HG03558 (cell line): ENCODE measurements around the gene ABITRAM.
"Not testable (repeated sequence)": the region's sequence is repeated elsewhere in the genome, so short reads cannot be mapped to it uniquely, and the experiment has no call there.

Source experiments
- ATAC-seq: cut with Tn5 transposase; IDR thresholded peaks from one replicate; pipeline ENCODE4 v1.9.1; 2021; ENCODE audit warnings: moderate number of reproducible peaks; ENCODE audit not compliant: unreplicated experiment; ENCODE audit errors: extremely low read depth

The ABITRAM gene, protein sequence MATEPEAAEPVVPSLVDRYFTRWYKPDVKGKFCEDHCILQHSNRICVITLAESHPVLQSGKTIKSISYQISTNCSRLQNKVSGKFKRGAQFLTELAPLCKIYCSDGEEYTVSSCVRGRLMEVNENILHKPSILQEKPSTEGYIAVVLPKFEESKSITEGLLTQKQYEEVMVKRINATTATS

DNA sequence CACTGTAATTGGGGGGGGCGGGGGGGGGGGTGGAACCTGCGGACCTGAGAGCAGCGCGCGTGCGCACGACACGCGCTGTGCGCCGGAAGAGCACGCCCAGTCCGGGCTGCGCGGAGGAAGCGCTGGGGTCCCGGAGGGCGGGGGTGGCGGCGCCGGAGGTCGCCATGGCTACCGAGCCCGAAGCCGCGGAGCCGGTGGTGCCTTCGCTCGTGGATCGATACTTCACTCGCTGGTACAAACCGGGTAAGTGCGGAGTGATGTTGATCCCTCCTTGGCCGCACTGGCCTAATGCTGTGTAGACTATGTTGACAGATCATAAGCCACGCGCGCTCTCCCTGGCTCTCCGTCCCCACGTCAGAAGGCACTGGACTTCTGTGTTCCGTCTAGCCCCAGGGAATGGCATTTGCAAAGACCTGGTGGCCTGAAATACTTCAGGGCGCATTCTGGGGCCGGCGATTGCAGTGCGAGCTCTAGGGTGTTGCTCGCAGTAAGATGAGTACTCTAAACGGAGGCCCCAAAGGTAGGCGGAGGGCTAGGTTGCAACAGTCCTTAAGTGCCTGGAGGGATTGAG, at the start of gene ABITRAM:
ABITRAM (plus strand) TSS at position 78 of the 571 bp plus-strand sequence; CDS start at position 165, 87 bp downstream.
- peak; percentile 49 for ATAC-seq

DNA sequence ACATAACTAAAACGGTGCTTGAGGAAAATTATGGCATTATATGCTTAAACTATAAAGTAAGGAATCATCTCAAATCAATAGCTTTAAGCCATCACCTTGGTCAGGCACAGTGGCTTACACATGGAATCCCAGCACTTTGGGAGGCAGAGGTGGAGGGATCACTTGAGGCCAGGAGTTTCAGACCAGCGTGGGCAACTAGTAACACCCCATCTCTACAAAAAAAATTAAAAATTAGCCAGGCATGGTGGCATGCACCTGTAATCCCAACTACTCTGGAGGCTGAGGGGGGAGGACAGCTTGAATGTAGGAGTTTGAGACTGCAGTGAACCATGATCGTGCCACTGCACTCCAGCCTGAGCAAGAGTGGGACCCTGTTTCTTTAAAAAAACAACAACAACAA, 49.5 kb upstream of the ABITRAM start:
- ATAC-seq, result no peak

DNA sequence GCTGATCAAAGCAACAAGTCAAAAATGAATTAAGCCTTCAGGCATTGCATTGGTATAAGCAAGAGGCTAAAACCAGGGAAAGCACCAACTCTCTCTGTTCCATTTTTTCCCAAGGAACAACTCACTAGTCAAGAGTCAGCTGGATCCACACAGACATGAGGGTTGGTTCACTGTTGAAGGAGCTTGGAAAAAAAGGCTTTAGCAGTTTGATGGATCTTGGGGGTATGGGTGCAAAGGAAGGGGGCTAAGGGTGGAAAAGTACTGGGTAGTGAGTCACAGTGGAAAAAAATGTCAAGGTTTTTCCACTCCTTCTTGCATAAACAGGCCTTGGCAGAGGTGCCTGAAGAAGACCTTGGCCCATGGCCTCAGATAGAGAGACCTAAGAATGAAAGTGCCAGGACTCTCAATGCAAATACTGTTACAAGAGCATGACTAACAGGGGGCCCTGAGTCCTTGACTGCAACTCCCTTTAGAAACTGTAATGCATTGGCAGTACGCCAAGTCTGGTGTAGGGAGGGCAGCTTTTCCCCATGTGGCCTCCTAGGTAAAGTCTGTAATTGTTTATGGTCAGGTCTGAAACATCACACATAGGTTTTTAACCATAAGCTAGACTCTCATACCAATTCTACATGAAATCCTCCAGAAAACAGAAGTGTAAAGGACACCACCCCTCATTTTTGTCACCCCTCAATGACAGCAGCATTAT, 48.4 kb upstream of the ABITRAM start:
- peak; percentile 93 for ATAC-seq

DNA sequence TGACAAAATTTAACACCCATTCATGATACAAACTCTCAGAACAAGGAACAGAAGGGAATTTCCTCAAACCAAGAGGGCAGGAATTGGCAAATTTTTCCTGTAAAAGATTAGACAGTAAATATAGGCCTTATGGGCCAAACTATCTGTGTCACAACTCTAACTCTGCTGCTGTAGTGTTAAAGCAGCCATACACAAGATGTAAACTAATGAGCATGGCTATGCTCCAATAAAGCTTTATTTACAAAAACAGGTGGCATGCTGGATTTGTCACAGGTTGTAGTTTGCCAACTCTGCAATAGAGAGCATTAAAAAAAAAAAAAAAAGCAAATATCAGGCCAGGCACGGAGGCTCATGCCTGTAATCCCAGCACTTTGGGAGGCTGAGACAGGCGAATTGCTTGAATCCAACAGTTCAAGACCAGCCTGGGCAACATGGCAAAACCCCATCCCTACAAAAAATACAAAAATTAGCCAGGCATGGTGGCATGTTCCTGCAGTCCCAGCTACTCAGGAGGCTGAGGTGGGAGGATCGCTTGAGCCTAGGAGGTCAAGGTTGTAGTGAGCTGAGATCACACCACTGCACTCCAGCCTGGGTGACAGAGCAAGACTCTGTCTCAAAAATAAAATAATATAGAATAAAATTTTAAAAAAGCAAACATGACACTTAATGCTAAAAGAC, 47.5 kb upstream of the ABITRAM start:
- not testable (repeated sequence) for ATAC-seq

DNA sequence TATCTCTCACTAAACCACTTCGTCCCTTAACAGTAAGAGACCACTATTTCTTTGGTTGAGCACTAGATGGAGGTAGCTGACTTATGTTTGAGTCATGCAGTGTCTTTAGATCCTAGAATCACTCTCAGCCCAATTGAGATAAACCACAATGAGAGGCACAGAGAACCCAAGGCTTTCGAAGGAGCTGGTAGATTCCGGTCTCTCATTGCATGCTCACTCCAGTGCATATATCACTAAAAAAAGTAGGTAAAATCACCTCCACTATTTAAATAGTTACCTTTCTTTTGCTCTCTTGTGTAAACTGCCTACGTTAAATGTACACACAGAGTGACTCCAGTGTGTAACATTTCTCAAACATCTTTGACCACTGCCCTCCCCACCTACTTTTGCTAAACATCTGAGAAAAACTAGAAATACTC, 44.5 kb upstream of the ABITRAM start:
- no peak for ATAC-seq

DNA sequence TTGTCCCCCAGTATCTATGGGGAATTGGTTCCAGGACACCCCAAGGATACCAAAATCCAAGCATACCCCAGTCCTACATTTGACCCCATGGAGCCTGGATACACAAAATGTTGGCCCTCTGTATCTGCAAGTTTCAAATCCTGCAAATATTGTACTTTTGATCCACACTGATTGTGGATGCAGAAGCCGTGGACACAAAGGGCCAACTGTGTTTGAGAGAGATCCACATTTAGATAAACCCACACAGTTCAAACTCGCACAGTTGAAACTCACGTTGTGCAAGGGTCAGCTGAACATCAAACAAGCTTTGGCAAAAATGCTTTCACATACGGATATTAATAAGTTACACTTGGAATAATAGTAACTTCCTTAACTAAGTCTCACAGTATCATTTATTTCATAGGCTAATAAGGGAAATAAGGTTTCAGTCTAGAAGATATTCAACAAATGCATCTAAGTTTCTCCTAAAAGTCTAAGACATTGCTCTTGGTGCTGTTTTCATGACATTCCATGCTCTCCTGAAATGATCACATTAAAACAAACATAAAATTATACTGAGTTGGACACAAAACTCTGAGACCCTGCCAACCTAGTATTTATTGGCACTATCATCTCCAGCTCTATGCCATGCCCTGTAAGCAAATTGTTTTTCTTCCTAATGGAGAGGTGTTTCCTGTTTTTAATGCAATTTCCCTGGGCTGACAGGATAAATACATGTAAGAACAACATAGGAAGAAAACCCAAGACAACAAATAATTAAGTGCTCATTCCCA, 39.8 kb upstream of the ABITRAM start:
- no peak for ATAC-seq

DNA sequence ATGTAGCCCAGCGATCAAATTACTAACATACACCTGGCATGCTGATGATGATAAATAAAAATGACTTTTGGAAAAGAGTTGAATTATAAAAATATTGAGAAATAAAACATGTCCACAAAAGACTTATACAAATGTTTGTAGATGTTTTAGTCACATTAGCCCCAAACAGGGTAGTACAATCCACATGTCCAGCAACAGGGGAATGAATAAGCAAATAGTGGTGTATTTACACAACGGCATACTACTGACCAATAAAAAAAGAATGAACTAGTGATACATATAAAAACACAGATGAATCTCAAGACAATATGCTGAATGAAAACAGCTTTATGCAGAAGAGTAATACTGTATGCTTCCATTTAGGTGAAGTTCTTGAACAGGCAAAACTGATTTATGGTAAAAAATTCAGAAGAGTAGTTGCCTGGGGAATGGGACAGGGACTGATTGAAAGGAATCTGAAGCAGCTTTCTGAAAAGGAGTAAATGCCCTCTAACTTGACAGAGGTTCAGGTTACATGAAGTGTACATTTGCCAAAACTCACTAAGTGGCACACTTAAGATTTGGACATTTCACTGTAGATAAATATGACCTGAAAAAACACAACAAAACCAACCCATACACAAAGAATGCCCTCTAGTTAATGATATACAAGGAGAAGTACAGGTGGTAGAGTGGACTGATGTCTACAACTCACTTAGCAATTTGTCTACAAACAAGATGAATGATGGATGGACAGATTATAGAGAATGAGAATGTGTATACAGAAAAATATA, 36.7 kb upstream of the ABITRAM start:
- ATAC-seq, result no peak

DNA sequence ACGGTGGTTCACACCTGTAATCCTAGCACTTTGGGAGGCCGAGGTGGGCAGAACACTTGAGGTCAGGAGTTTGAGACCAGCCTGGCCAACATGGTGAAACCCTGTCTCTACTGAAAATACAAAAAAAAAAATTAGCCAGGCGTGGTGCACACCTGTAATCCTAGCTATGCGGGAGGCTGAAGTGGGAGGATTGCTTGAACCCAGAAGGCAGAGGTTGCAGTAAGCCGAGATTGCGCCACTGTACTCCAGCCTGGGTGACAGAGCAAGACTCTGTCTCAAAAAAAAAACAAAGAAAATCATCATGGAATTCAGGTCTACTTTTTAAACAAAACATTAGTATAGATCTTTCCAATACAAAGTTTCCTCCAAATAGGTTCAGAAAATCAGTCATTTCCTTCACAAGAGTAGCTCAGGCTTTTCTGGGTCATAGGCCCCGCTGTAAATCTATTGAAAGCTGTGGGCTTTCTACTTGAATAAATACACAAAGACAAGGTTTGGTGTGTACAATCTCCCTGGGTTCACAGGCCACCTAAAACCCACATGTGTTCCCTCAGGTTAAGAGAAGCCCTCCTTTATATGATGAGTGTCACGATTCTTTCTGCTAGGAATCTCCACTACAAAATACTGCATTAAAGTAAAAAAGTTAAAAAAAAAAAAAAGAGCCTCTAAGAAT, 35.0 kb upstream of the ABITRAM start:
- ATAC-seq, result not testable (repeated sequence)

DNA sequence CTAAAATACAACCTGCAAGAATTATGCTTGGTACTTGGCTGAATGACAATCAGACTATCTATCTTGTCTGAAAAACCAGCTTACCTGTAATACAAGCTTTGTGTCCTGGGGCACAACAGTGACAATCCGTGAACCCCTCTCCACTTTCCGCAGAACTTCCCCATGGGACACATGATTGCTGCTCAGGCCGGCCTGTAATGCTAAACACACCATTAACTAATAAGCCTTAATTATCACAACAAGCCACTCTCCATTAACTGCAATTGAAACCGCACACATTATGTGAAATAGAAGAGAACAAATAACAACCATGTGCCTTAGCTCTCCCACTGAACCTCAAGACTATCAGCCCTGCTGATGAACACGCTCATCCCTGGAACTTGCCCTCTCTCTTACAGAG, 34.0 kb upstream of the ABITRAM start:
- no peak for ATAC-seq

DNA sequence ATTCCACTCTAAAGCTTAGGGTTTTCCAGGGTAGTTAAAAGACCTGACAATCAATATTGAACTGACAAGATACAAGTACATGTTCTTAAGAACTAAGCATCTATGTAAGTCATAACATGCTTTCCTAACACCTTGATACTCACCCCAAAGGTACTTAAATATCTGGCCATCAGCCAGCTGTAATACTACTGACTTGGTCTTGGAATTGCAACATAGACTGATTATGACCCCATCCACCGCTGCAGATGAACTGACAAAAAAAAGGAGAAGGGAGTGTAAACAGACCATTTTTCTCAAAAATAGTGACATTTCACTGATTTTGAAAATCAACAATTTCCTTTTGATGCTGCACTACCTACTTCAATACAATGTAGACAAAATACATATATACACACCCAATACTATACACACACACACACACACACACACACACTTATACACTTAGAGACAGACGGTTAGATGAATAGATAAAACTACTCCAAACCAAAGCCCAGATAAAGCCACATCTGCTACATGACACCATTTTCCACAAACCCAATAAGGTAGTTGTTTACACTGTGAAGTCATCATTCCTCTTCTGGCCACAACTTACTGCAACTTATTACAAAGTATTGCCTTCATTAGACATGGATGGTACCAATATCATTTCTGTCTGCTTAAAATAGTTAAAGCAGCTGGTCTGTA, 30.6 kb upstream of the ABITRAM start:
- ATAC-seq, result no peak

DNA sequence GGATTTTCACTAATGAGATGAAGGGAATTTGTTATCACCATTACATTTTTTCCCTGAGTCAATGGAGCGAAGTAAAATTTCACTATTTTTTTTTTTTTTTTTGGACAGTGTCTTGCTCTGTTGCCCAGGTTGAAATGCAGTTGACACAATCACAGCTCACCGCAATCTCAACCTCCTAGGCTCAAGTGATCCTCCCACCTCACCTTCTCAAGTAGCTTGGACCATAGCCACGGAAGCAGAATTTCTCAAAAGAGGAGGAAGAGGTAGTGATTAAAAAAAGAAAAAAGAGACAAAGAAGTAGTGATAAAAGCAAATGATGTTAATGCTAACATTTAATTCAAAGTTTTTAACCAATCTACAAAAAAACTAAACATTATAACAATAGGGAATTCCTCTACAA, 30.0 kb upstream of the ABITRAM start:
- ATAC-seq, result no peak

DNA sequence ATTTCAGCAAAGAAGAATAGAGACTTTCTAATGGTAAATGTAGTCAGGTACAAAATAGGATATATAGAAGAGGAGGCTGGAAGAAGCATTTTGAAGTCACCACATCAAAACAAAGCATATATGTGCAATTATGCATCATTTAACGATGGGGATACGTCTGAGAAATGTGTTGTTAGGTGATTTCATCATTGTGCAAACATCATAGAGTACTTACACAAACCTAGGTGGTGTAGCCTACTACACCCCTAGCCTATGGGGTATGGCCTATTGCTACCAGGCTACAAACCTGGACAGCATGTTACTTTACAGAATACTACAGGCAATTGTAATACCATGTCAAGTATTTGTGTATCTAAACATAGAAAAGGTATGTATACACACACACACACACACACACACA, 28.7 kb upstream of the ABITRAM start:
- no peak for ATAC-seq

DNA sequence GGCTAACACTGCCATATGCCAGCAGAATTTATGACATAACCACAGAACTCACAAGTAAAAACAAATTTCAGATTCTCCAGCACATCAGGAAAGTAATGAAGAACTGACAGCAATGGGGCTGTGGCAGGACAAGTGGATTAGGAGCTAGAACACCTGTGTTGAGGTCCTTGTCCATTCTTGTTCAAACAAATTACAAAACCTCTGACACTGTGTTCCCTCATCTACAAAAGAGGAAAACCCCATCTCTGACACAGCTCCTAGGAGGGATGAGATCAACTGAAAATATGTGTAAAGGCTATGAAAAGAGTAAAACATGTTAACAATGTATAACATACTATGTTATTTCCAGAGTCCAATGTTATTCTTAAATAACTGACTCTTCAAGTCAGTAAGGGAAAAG, 23.8 kb upstream of the ABITRAM start:
- no peak for ATAC-seq

DNA sequence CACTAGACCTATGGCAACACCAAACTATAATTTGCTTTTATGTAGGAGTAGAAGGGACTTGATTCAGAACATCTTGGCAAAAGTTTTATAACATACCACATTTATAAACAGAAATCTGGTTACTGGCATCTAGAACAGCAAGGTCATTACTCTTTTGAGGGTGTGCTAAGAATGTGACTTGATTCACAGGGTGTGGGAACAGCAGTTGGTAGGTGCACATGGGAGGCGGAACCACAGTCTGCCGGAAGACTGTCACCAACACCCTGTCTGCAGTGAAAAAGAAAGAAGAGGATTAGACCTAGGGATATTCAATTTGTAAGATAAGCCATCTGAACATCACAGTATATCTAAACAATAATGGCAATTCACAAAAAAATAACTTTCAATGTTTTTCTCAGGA, 23.3 kb upstream of the ABITRAM start:
- no peak for ATAC-seq

DNA sequence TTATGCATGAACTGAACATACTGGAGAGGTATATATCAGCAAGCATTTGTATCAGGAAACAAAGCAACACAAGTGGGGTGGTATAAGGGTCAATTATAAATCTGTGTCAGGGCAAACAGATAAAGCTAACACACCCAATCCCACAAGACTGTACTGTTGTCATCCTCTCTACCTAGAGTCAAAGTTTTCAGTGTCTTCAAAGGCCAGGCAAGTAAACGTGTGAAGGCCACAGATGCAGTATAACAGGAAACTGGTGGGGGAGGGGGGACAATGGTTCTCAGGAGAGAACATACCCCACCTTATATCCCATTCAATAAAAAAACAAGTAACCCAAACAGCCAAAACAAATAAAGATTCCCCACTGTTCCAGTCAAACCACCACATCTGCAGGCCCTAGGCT, 22.4 kb upstream of the ABITRAM start:
- ATAC-seq, result no peak

DNA sequence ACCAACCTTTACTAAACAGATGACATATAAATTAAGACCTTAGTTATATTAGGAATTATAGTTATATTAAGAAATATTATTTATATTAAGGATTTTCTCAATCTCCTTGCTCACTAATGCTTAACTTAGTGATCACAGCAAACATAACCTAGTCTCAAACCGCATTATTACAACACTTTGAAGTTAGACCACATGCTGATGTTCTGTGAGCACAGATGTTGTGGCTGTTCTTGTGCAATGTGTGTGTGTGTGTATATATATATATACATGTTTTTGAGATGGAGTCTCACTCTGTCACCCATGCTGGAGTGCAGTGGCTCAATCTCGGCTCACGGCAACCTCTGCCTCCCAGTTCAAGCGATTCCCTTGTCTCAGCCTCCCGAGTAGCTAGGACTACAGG, 20.8 kb upstream of the ABITRAM start:
- no peak for ATAC-seq

DNA sequence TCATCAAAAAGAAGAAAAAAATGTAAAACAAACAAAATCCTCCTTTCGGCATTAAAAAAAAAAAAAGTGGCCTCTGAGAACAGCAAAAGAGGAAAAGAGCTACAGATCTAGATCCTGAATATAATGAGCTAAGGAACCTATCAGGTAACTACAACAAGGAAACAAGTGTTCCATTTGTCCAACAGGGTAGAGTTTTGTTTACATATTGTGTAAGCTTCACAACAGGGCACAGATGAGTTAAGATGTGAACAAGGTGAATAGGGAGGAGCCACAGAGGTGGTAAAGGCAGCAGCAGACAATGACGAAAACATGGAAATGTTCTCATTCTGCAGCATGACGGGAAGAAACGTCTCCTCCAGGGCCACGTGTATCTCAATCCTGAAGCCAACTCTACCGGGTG, 14.7 kb upstream of the ABITRAM start:
- no peak for ATAC-seq

DNA sequence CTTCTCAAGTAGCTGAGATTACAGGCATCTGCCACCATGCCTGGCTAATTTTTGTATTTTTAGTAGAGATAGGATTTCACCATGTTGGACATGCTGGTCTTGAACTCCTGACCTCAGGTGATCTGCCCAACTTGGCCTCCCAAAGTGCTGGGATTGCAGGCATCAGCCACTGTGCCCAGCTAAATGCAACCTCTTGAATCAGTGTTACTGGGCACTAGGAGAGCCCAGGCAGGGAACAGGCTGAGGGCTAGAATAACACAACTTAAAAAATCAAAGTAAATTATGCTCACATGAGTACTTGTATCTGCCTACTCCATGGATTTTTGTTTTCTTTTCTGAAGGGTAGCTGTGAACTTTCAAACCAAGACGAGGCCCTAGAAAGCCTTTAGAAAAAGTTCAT, 13.8 kb upstream of the ABITRAM start:
- ATAC-seq, result not testable (repeated sequence)

DNA sequence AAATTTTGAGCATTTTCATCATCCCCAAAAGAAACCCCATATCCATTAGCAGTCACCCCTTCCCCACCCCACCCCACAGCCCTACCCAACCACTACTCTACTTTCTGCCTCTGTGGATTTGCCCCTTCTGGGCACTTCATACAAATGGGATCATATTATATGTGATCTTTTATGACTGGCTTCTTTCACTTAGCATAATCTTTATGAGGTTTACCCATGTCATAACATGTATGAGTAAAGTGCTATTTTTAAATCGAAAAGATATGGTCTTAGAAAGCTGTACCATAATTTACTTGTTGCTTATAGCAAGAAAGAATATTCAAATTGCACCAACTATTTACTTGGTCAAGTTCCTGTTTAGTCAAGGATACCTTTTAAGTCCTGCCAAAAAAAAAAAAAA, 13.0 kb upstream of the ABITRAM start:
- no peak for ATAC-seq
